ENCODE measurements around the gene DNLZ.

The DNLZ gene

DNA sequence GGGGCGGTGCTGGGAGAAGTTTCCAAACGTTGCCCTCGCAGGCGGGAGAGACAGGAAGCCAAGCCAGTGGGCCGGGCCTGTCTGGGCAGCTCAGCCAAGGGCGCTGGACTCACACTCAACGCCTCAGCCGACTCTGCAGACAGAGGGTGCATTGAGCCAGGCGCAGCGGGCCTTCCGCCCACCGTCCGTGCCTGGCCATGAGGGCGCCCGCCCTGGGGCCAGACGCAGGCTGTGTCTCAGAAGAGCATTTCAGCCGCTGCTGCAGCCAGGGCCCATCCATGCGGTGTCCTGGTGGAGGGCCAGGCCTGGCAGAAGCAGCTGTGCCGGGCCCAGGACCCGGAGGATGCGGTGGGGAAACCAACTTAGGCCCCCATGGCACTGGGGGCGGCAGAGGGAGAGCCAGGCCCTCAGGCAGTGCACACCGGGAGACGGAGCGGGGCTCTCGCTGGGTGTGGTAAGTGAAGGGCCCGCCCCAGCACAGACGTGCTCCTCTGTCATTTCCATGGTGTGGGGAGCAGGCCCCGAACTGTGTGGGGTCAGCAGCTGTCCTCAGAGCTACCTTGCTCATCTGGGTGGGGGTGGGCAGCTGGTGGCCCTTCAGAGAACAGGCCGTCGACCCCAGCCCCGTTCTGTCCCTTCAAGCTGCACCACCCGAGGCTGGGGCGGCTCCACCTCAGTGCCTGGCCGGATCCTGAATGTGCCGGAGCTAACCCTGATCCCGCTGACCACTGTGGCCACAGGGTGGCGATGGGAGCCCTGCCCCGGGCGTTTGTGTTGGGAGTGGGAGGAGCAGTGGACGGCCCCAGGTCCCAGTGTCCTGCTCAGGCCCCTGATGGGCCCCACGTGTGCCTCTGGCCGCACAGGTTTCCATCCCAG lies 18.0 kb downstream of the DNLZ start:
- H3K27ac ChIP-seq (ENCODE audit: low read length) = no peak overlapping the region
- H3K9me3 ChIP-seq (ENCODE audit: control insufficient read depth in 1 of 2, low read length in 2 of 2) = no peaks in the 10 kb centered on the region
- H3K4me1 ChIP-seq (ENCODE audit: control insufficient read depth in 1 of 2, insufficient read depth in 2 of 2, low read length in 2 of 2) = peaks cover 0 to 36% of the 10 kb centered on the region in 2 donors
- H3K36me3 ChIP-seq (ENCODE audit: control insufficient read depth in 1 of 2, insufficient read depth in 2 of 2, low read length in 2 of 2) = peaks cover 0 to 14% of the 10 kb centered on the region in 2 donors
- no peaks in the 10 kb centered on the region for H3K27me3 ChIP-seq (ENCODE audit: low read depth, low read length)
- H3K4me3 ChIP-seq (ENCODE audit: low read depth in 1 of 2, low read length in 2 of 2) = peak overlapping the region in 1 of 2 donors; percentile 32

- Histone ChIP-seq H3K4me3 (ENCODE audit: low read depth in 1 of 2, low read length in 2 of 2) (no peak overlapping the region), H3K36me3 (ENCODE audit: control insufficient read depth in 1 of 2, insufficient read depth in 2 of 2, low read length in 2 of 2) (peaks cover 0 to 19% of the 10 kb centered on the region in 2 donors), H3K9me3 (ENCODE audit: control insufficient read depth in 1 of 2, low read length in 2 of 2) (no peaks in the 10 kb centered on the region), H3K4me1 (ENCODE audit: control insufficient read depth in 1 of 2, insufficient read depth in 2 of 2, low read length in 2 of 2) (peaks cover 0 to 36% of the 10 kb centered on the region in 2 donors), H3K27me3 (ENCODE audit: low read depth, low read length) (no peaks in the 10 kb centered on the region), H3K27ac (ENCODE audit: low read length) (no peak overlapping the region)
These were observed 18.8 kb downstream of the DNLZ start for GRCh38 chr9:136344544-136345280.

DNA sequence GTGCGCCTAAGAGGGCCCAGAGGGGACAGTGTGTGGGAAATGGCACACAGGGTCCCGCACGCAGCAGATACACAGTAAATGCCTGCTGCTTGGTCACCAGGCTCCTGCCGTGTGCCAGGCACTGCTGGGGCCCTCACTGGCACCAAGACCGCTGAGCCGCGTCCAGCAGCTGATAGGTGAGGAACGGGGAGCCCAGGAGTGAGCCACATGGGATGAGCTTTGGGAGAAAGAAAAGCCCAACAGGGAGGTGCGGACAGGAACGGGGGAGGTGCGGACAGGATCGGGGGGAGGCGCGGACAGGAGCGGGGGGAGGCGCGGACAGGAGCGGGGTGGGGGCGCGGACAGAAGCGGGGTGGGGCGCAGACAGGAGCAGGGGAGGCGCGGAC lies 19.7 kb downstream of the DNLZ start:
- peaks cover 0 to 14% of the 10 kb centered on the region in 2 donors for H3K36me3 ChIP-seq (ENCODE audit: control insufficient read depth in 1 of 2, insufficient read depth in 2 of 2, low read length in 2 of 2)
- no peaks in the 10 kb centered on the region for H3K9me3 ChIP-seq (ENCODE audit: control insufficient read depth in 1 of 2, low read length in 2 of 2)
- no peaks in the 10 kb centered on the region for H3K27me3 ChIP-seq (ENCODE audit: low read depth, low read length)
- H3K4me3 ChIP-seq (ENCODE audit: low read depth in 1 of 2, low read length in 2 of 2) = no peak overlapping the region
- H3K4me1 ChIP-seq (ENCODE audit: control insufficient read depth in 1 of 2, insufficient read depth in 2 of 2, low read length in 2 of 2) = peaks cover 0 to 39% of the 10 kb centered on the region in 2 donors
- H3K27ac ChIP-seq (ENCODE audit: low read length) = no peak overlapping the region

DNA sequence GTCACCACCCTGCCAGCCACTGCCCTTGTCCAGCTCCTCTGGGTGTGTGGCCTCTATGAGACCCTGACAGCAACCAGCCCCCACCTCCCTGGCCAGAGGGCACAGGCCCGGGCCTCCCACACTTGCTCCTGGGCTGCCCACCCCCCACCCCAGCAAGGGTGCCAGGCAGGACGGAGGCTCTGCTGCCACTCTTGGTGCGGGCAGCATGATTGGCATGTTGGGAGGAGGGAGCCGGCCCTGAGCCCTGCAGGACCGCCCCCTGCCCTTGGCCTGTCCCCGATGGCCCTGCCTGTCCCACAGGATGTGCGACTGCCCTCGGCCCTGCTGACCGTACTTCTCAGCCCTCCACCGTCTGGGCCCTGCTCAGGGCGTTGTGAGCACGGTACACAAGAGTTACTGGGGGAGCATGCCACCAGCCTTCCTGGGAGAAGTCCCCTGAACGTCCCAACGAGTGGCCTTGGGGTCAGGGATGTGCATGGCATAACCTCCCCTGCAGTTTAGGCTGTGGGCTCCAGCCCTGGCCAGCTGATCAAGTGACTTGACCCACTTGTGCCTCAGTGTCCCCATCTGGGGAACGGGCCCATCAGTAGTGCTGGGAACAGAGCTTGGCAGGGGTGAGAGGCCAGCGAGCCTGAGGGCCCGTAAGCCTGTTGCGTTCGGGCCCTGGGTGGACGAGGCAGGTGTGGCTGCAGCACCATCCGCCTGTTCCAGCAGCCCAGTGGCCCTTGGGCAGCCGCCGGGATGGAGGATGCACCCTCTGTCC lies 20.2 kb downstream of the DNLZ start:
- Histone ChIP-seq H3K27ac (ENCODE audit: low read length) (no peak overlapping the region), H3K4me1 (ENCODE audit: control insufficient read depth in 1 of 2, insufficient read depth in 2 of 2, low read length in 2 of 2) (peaks cover 0 to 39% of the 10 kb centered on the region in 2 donors), H3K9me3 (ENCODE audit: control insufficient read depth in 1 of 2, low read length in 2 of 2) (no peaks in the 10 kb centered on the region), H3K27me3 (ENCODE audit: low read depth, low read length) (no peaks in the 10 kb centered on the region), H3K4me3 (ENCODE audit: low read depth in 1 of 2, low read length in 2 of 2) (peak overlapping the region in 1 of 2 donors; percentile 70), H3K36me3 (ENCODE audit: control insufficient read depth in 1 of 2, insufficient read depth in 2 of 2, low read length in 2 of 2) (peaks cover 0 to 10% of the 10 kb centered on the region in 2 donors)

DNA sequence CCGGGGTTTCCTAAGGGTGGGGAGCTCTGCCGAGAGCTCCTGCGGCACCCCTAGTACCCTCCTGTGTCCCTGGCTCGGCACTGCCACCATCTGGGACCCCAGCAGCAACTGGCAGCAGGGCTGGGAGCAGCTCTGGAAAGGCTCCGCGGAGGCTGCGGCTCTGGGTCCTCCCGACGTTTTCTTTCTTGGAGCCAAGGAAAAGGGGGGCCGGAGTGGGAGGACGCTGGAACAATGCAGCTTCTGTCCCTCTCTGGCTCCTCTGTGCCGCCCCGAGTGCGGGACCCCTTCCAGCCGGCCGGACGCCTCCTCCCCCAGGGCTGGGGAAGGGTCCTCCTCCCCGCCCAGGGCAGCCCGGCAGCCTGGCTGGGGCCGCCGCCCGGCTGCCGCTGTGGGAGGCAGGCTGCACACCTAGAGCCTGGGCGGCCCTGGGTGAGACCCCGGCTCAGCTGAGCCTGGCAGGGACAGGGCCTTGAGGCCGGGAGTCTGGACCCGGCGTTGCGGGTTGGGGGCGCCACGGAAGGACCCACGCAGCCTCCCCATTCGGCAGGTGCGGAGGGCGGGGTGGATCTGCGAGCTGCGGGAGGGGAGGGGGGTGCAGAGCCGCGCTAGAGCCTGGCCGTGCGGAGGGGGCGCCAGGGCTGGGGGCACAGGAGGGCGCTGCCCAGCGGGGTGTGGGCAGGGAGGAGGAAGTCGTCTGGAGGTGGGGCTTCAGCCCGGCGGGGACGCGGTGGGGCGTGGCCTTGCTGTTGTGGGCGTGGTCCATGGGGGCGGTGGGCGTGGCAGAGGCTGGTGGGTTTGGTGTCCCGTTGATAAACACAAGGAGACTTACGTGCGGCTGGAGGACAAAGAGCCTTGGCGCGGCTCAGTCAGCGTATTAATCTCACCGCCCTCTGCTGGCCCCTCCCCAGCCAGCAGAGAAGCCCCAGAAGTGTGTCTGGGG lies 21.1 kb downstream of the DNLZ start:
- Histone ChIP-seq H3K27ac (ENCODE audit: low read length) (no peak overlapping the region), H3K4me3 (ENCODE audit: low read depth in 1 of 2, low read length in 2 of 2) (peak overlapping the region; percentile 11 to 70), H3K4me1 (ENCODE audit: control insufficient read depth in 1 of 2, insufficient read depth in 2 of 2, low read length in 2 of 2) (peaks cover 0 to 39% of the 10 kb centered on the region in 2 donors), H3K36me3 (ENCODE audit: control insufficient read depth in 1 of 2, insufficient read depth in 2 of 2, low read length in 2 of 2) (peaks cover 0 to 18% of the 10 kb centered on the region in 2 donors), H3K9me3 (ENCODE audit: control insufficient read depth in 1 of 2, low read length in 2 of 2) (no peaks in the 10 kb centered on the region), H3K27me3 (ENCODE audit: low read depth, low read length) (no peaks in the 10 kb centered on the region)

DNA sequence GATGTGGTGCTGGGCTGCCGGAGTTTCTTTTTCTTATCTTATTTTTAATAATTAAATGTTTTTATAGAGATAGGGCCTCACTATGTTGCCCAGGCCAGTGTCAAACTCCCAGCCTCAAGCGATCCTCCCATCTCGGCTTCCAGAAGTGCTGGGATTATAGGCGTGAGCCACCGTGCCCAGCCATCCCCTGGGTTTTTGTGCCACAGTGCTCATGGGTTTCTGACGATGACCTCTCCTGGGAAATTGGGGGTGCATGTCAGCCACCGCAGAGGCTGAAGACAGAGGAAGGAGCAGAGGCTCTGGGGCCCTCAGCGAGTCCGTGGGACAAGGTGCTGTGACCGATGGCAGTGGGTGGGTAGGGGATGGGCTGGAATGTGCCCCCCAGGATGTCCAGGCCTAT lies 21.8 kb downstream of the DNLZ start:
- Histone ChIP-seq H3K4me3 (ENCODE audit: low read depth in 1 of 2, low read length in 2 of 2) (peak overlapping the region in 1 of 2 donors; percentile 70), H3K4me1 (ENCODE audit: control insufficient read depth in 1 of 2, insufficient read depth in 2 of 2, low read length in 2 of 2) (peaks cover 0 to 39% of the 10 kb centered on the region in 2 donors), H3K36me3 (ENCODE audit: control insufficient read depth in 1 of 2, insufficient read depth in 2 of 2, low read length in 2 of 2) (peaks cover 0 to 25% of the 10 kb centered on the region in 2 donors), H3K27ac (ENCODE audit: low read length) (no peak overlapping the region), H3K27me3 (ENCODE audit: low read depth, low read length) (no peaks in the 10 kb centered on the region), H3K9me3 (ENCODE audit: control insufficient read depth in 1 of 2, low read length in 2 of 2) (no peaks in the 10 kb centered on the region)

DNA sequence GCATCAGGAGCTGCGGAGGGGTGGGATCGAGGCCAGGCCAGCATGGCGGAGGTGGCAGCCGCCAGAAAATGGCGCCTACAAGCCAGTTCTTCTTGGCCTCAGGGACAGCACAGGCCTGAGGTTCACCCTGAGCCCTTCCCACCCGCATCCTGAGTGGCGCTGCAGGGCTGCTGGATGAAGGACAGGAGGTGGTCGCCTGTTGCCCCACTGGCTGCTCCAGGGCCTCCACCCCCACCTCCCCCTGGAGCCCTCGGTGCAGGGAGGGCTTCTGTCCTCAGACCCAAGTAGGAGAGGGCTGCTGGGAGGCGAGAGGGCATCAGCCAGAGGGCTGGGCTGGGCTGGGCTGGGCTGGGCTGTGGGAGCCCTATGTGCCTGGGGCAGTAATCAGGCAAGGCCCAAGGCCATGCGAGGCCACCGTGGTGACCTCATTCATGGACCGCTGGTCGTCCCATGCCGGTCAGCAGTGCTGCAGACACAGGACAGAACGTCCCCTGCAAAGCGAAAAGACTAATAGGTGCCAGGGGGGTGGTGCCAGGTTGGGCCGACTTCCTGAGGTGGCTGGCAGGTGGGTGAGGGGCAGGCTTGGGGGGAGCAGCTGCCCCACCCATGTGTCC lies 22.4 kb downstream of the DNLZ start:
- peaks cover 0 to 31% of the 10 kb centered on the region in 2 donors for H3K36me3 ChIP-seq (ENCODE audit: control insufficient read depth in 1 of 2, insufficient read depth in 2 of 2, low read length in 2 of 2)
- no peak overlapping the region for H3K27ac ChIP-seq (ENCODE audit: low read length)
- H3K4me3 ChIP-seq (ENCODE audit: low read depth in 1 of 2, low read length in 2 of 2) = no peak overlapping the region
- peaks cover 0 to 35% of the 10 kb centered on the region in 2 donors for H3K4me1 ChIP-seq (ENCODE audit: control insufficient read depth in 1 of 2, insufficient read depth in 2 of 2, low read length in 2 of 2)
- no peaks in the 10 kb centered on the region for H3K27me3 ChIP-seq (ENCODE audit: low read depth, low read length)
- no peaks in the 10 kb centered on the region for H3K9me3 ChIP-seq (ENCODE audit: control insufficient read depth in 1 of 2, low read length in 2 of 2)

DNA sequence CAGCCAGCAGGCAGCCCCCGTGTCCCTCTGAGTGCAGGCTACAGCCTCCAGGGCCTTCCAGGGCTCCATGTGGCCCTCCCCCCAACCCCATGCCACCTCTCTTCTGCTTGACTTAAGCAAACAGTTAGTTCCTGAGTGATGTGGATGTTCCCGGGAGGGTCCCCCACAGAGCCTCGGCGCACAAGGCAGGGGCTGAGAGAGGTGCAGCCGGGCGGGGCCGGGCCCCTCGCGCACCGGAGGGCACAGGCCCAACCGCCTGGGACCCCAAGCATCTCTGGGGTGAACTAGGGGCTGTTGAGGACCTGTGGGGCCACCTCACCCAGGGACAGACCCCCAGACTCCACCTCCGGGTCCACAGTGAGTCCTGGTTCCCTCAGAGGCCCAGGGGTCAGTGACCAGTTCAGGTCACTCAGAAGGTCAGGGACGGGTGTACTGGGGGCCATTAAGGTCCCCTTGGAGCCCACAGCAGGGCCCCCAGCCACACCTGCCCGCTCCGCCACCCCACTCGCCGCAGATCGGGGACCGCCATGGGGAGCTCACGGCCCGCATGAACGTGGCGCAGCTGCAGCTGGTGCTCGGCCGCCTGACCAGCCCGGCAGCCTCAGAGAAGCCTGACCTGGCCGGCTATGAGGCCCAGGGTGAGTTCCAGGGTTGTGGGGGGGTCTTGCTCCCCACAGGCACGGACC lies 23.0 kb downstream of the DNLZ start:
- H3K4me1 ChIP-seq (ENCODE audit: control insufficient read depth in 1 of 2, insufficient read depth in 2 of 2, low read length in 2 of 2) = peaks cover 0 to 29% of the 10 kb centered on the region in 2 donors
- H3K36me3 ChIP-seq (ENCODE audit: control insufficient read depth in 1 of 2, insufficient read depth in 2 of 2, low read length in 2 of 2) = peaks cover 0 to 37% of the 10 kb centered on the region in 2 donors
- no peaks in the 10 kb centered on the region for H3K27me3 ChIP-seq (ENCODE audit: low read depth, low read length)
- H3K27ac ChIP-seq (ENCODE audit: low read length) = no peak overlapping the region
- H3K9me3 ChIP-seq (ENCODE audit: control insufficient read depth in 1 of 2, low read length in 2 of 2) = no peaks in the 10 kb centered on the region
- H3K4me3 ChIP-seq (ENCODE audit: low read depth in 1 of 2, low read length in 2 of 2) = no peak overlapping the region

DNA sequence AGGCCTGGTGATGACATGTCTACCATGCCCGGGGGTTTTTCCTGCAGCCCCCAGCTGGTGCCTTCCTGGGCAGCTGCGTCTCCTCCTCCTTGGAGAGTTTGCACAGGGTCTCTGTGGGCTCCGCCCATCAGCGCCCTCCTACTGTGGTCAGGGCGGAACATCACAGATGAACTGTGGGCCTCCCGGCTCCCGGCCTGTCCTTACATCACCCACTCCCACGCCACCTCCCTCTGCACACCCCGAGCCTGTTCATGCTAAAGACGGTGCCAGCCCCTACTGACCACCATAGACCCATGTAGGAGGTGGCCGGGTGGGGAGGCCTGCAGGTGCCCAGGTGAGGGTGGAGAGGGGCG lies 23.6 kb downstream of the DNLZ start:
- H3K27me3 ChIP-seq (ENCODE audit: low read depth, low read length) = no peaks in the 10 kb centered on the region

More for the DNA sequence above, 23.6 kb downstream of the DNLZ start:
- peaks cover 0 to 42% of the 10 kb centered on the region in 2 donors for H3K36me3 ChIP-seq (ENCODE audit: control insufficient read depth in 1 of 2, insufficient read depth in 2 of 2, low read length in 2 of 2)
- H3K4me3 ChIP-seq (ENCODE audit: low read depth in 1 of 2, low read length in 2 of 2) = no peak overlapping the region
- no peaks in the 10 kb centered on the region for H3K9me3 ChIP-seq (ENCODE audit: control insufficient read depth in 1 of 2, low read length in 2 of 2)
- peaks cover 0 to 26% of the 10 kb centered on the region in 2 donors for H3K4me1 ChIP-seq (ENCODE audit: control insufficient read depth in 1 of 2, insufficient read depth in 2 of 2, low read length in 2 of 2)
- no peak overlapping the region for H3K27ac ChIP-seq (ENCODE audit: low read length)
